Activated CD4-positive, alpha-beta T cell treated with anti-CD3 and anti-CD28 coated beads for 48 hours (primary cell): Measurements from ENCODE around the gene GHRHR.

Source experiments
- DNase-seq: peaks from one replicate; pipeline ENCODE4 v3.0.0-alpha.2; 2020

GHRHR gene

DNA sequence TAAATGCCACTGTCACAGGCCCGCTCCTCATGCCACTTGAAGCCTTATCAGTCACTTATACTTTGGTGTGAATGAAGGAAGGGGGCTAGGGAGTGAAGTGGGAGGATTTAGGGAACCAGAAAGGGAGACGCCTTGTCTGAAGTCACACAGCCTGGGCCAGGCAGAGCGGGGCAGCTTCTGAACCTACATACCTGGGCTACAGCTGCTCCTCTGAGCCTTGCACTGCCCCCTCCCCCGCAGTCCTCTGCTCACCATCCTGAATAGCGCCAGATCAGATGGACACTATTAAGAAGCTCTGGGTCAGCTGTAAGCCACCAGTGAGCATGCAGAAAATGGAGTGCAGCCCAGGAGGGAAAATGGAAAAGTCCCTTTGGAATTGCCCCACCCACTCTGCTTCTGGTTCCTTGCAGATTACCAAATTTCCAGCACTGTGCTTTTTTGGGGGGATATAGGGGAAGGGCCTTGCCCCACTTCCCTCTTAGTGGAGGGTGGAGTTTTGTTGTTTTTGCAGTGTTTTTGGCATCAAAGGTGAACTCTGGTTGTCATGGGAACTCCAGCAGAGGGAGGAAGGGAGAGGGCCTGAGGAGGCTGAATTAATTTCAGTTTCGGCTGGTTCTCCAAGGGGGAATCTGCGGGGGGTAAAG is 53.4 kb downstream of the GHRHR start:
- no peak for DNase-seq

- no peak for DNase-seq
These were observed 54.0 kb downstream of the GHRHR start for GRCh38 chr7:31017721-31018120.

DNA sequence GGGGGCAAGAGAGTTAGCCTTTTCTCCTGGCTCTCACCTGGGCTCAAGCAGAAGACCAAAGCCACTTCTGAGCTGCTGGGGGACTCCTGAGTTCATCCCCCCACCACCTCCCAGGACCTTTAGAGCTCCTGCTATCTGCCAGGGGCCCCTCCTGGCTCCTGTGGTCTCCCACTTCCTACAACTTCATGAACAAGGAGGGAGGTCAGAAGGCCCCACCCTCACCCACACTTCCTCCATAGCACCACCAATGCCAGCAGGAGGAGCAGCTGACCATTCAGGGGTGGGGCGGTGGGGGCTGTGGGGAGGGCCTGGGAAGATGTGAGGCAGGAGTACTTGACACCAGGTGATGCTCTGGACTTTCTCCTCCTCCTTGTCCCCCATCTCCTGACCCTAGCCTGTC is 55.8 kb downstream of the GHRHR start:
- no peak for DNase-seq

DNA sequence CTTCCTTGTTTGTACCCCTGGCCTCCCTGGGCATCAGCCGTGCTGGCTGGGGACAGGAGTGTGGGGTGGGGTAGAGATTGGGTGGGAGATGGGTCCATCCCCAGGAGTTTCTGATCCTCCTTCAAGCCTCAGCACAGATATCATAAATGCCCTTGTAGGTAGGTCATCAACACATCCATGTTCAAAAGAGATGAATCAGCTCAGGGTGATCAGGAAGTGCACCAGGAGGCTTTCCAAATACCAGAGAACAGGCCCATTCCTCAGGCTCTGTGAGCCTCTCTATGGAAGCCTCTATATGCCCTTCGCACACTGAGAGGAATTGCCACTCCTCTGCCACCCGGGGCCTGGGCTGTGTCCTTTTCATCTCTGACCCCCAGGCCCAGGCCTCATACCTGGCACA is 56.4 kb downstream of the GHRHR start:
- no peak for DNase-seq

DNA sequence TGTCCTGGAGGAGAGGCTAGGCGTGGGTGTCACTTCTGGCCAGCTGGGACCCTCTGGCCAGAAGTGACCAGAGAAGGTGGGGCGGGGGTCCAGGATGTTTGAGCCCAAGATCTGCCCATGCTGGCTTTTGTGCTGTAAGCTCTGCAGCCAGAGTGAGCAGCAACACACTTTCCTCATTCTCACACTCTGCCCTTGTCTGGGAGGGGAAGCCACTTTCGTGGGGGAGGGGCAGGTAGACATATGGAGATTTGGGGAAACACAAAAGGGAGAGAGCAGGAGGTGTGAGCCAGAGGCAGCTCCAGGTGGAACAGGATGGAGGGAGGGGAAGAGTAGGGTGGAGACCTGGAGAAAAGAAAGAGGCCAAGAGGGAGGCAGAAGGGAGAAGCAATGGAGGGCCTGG is 56.9 kb downstream of the GHRHR start:
- no peak for DNase-seq

GRCh38 chr7:31022117-31022516 is 58.4 kb downstream of the GHRHR start:
- DNase-seq: no peak

DNA sequence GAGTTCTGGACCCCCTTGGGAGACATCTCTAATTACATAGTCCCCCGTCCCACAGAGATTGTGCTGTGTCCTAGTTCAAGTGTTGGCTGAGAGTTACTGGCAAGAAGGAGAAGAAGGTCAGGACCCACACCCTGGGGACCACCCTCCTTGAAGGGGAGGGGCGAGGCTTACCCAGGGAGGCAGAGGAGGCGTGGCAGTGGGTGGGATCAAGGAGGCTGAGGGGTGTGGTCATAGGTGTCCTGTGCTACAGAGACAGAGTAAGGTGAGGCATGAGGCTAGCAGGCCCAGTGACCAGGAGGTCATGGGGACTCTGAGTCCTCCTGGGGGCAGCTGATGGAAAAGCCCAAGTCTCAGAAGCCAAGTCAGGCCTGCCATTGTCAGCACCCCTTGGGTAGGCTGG is 59.0 kb downstream of the GHRHR start:
- no peak for DNase-seq

DNA sequence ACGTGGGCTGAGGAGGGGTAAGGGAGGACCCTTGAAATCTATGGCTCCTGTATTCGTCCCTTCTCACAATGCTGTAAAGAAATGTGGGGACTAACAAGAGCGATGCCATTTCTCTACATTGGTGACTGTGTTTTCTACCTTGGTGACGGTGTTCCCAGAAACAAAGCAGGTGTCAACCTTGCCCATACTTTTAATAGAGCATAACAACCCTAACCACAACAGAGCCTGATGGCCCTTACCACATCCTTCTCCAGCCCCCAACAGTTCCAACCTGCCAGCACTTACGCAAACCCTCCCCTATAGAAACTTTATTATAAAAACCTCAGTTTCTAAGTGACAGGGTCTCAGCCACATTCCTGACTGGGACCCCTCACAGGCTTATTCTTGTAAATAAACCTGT is 60.1 kb downstream of the GHRHR start:
- peak; percentile 9 for DNase-seq

GRCh38 chr7:31027161-31027965 is 63.6 kb downstream of the GHRHR start:
- DNase-seq: peak; percentile 6

DNA sequence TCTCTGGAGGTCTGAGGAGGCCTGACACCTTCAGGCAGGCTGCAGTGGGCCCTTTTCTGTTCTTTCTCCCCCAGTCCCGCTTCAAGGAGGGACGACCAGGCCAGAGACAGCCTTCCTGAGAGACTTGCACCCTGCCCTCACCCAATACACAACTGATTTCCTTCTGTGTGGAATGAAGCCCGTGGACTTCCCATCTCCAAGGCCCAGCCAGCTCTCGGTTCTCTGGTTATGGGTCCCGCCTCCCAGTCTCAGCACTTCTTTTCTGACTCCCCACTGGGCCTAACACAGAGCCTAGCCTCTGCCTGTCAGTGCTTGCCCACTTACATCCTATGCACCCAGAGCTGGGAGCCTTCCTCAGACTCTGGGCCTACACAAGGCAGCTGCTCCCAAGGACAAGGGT is 64.3 kb downstream of the GHRHR start:
- no peak for DNase-seq

- no peak for DNase-seq
These were observed 64.8 kb downstream of the GHRHR start for GRCh38 chr7:31028417-31028992.
